WTC11 (cell line): ENCODE measurements around the gene ANO7.

Experiments used
- CREB1 ChIP-seq: sonication (generic); formaldehyde crosslinking; IDR thresholded peaks from 2 replicates; pipeline ENCODE4 v1.8.0; 2023; ENCODE audit warnings: mild to moderate bottlenecking, missing genetic modification reagents
- HMGA2 ChIP-seq: fragments of 250-450 bp; sonication (Bioruptor Pico); IDR thresholded peaks from 2 replicates; pipeline ENCODE4 v1.4.0; 2021; ENCODE audit warnings: mild to moderate bottlenecking, moderate library complexity
- MXD4 ChIP-seq: fragments of 250-450 bp; sonication (Bioruptor Pico); IDR thresholded peaks from 2 replicates; pipeline ENCODE4 v1.8.0; 2021; ENCODE audit warnings: mild to moderate bottlenecking, moderate library complexity, borderline replicate concordance
- NFATC4 ChIP-seq: fragments of 250-450 bp; sonication (Bioruptor Pico); IDR thresholded peaks from 2 replicates; pipeline ENCODE4 v1.9.0; 2021; ENCODE audit warnings: mild to moderate bottlenecking
- NR2C2 ChIP-seq: sonication (generic); formaldehyde crosslinking; IDR thresholded peaks from 2 replicates; pipeline ENCODE4 v1.8.0; 2022; ENCODE audit warnings: mild to moderate bottlenecking, missing genetic modification reagents
- TEAD4 ChIP-seq: sonication (generic); formaldehyde crosslinking; IDR thresholded peaks from 2 replicates; pipeline ENCODE4 v1.8.0; 2022; ENCODE audit warnings: mild to moderate bottlenecking, missing genetic modification reagents
- TP53 ChIP-seq: sonication (generic); formaldehyde crosslinking; IDR thresholded peaks from 2 replicates; pipeline ENCODE4 v1.8.1; 2023; ENCODE audit warnings: mild to moderate bottlenecking, missing genetic modification reagents
- ZNF138 ChIP-seq: sonication (generic); formaldehyde crosslinking; conservative IDR thresholded peaks from 2 replicates; pipeline ENCODE4 v1.8.1; 2022; ENCODE audit warnings: mild to moderate bottlenecking, moderate library complexity, missing genetic modification reagents
- ZNF232 ChIP-seq: sonication (generic); formaldehyde crosslinking; IDR thresholded peaks from 2 replicates; pipeline ENCODE4 v1.8.0; 2022; ENCODE audit warnings: mild to moderate bottlenecking, missing genetic modification reagents
- TF ChIP-seq, protein P1 (sequence below): fragments of 200-600 bp; IDR thresholded peaks from 2 replicates; pipeline ENCODE4 v1.8.0; 2022; ENCODE audit warnings: antibody characterized with exemption
- TF ChIP-seq, protein P2 (sequence below): sonication (generic); formaldehyde crosslinking; IDR thresholded peaks from 2 replicates; pipeline ENCODE4 v1.8.0; 2022; ENCODE audit warnings: mild to moderate bottlenecking, missing genetic modification reagents
- TF ChIP-seq, protein P3 (sequence below): sonication (generic); formaldehyde crosslinking; IDR thresholded peaks from 2 replicates; pipeline ENCODE4 v1.8.0; 2022; ENCODE audit warnings: mild to moderate bottlenecking, missing genetic modification reagents

DNA sequence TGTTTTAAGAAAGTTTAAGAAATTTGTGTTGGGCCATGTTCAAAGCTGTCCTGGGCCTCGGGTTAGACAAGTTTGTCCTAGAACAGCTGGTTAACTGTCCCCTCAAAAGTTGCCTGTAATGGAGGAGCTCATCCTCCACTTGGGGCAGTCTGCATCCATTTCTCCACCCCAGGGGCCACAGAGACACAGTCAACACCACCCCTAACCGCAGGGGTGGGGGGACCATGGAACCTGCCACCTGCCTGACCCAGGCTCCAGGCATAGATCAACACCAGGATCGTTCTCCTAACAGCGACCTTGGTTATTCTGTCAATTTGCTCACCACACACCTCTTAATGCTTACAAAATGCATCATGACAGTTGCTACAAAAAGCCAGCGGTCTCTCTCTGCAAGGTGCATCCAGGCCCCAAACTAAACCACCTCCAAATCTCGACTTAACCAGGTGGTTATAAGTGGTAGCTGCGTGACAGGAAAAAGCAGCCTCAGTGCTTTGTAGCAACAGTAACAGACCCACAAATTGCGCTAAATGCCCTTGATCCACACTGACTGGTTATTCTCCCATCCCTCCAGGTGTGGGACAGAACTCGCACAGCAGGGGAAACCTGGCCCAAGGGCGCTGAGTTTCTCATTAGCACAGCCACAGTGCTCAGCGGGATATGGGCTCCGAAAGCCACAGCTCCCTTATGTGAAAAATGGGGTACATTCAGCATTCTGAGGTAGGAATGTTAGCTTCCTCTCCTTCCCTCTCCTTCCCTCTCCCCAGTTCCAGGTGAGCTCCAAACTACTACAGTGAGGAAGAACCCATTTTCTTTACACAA, 79.0 kb downstream of the ANO7 start:
- TF ChIP-seq TP53 (CRISPR knock-in tag) (no peak), HMGA2 (CRISPR knock-in tag) (no peak), CREB1 (CRISPR knock-in tag) (no peak), TEAD4 (CRISPR knock-in tag) (no peak), MXD4 (CRISPR knock-in tag) (no peak), NFATC4 (CRISPR knock-in tag) (no peak), ZNF138 (CRISPR knock-in tag) (no peak), NR2C2 (CRISPR knock-in tag) (no peak), ZNF232 (CRISPR knock-in tag) (no peak)
- TF ChIP-seq, protein P1, sequence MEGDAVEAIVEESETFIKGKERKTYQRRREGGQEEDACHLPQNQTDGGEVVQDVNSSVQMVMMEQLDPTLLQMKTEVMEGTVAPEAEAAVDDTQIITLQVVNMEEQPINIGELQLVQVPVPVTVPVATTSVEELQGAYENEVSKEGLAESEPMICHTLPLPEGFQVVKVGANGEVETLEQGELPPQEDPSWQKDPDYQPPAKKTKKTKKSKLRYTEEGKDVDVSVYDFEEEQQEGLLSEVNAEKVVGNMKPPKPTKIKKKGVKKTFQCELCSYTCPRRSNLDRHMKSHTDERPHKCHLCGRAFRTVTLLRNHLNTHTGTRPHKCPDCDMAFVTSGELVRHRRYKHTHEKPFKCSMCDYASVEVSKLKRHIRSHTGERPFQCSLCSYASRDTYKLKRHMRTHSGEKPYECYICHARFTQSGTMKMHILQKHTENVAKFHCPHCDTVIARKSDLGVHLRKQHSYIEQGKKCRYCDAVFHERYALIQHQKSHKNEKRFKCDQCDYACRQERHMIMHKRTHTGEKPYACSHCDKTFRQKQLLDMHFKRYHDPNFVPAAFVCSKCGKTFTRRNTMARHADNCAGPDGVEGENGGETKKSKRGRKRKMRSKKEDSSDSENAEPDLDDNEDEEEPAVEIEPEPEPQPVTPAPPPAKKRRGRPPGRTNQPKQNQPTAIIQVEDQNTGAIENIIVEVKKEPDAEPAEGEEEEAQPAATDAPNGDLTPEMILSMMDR = no peak
- TF ChIP-seq, protein P2, sequence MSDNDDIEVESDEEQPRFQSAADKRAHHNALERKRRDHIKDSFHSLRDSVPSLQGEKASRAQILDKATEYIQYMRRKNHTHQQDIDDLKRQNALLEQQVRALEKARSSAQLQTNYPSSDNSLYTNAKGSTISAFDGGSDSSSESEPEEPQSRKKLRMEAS (CRISPR knock-in tag) = no peak
- TF ChIP-seq, protein P3, sequence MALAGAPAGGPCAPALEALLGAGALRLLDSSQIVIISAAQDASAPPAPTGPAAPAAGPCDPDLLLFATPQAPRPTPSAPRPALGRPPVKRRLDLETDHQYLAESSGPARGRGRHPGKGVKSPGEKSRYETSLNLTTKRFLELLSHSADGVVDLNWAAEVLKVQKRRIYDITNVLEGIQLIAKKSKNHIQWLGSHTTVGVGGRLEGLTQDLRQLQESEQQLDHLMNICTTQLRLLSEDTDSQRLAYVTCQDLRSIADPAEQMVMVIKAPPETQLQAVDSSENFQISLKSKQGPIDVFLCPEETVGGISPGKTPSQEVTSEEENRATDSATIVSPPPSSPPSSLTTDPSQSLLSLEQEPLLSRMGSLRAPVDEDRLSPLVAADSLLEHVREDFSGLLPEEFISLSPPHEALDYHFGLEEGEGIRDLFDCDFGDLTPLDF (CRISPR knock-in tag) = no peak
